HG03432 (cell line): ENCODE results near the gene TSPO.

Experiments
- ATAC-seq: cut with Tn5 transposase; IDR thresholded peaks from one replicate; pipeline ENCODE4 v1.9.1; 2021; ENCODE audit warnings: mild to moderate bottlenecking, moderate library complexity; ENCODE audit not compliant: unreplicated experiment

Gene TSPO

DNA sequence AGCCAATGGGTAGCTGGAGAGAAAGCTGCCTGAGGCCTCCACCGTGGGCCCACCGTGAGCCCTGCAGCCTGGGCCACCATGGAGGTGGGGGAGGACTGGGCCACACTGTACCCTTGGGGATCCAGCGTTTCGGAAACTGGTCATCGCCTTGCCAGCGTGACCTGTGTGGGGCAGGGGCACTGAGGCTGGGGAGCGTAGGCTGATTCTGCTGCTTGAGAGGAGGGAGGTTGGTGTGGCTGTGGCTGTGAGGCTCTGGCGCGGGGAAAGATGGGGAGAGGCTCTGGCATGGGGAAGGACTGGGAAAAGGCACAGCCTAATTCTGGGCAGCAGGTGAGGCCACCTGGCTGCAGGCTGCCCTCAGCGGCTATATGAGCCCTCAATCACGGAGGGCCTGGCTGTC lies 48.2 kb downstream of the TSPO start:
- no peak for ATAC-seq

DNA sequence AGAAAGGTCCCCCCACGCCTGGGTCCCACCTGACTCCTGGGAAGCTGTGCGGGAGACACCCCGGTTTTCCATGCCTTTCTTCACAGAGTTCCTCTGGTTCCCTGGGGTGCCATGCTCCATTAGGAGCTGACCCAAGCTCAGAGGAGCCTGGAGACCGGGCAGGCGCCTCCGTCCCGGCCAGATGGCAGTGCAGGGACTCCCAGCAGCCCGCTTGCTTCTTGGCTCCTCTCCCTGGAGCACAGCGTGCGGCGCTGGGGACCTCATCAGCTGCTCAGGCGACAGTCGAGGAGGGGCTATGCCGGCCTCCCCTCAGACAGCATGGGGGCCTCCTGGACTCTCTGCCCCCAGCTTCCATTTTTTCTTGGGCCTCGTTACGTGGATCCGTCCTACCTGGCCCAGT lies 48.7 kb downstream of the TSPO start:
- no peak for ATAC-seq

DNA sequence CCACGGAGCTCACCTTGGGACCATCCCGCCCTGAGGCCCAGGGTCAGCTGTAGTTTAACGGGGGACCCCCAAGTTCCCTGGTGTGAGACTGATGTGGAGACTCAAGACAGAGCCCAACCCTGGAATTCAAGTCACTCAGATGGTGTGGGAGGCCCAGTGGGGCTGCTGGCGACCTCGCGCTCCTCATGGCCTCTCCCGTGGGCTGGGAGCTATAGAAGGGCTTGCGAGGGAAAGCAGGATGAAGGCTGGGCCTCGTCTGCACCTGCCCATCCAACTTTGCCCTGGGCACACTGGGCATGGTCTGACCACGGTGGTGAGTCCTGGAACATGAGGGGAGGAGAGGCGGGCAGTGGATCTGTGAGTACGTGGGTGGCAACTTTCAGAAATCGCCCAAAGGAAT lies 49.2 kb downstream of the TSPO start:
- no peak for ATAC-seq

DNA sequence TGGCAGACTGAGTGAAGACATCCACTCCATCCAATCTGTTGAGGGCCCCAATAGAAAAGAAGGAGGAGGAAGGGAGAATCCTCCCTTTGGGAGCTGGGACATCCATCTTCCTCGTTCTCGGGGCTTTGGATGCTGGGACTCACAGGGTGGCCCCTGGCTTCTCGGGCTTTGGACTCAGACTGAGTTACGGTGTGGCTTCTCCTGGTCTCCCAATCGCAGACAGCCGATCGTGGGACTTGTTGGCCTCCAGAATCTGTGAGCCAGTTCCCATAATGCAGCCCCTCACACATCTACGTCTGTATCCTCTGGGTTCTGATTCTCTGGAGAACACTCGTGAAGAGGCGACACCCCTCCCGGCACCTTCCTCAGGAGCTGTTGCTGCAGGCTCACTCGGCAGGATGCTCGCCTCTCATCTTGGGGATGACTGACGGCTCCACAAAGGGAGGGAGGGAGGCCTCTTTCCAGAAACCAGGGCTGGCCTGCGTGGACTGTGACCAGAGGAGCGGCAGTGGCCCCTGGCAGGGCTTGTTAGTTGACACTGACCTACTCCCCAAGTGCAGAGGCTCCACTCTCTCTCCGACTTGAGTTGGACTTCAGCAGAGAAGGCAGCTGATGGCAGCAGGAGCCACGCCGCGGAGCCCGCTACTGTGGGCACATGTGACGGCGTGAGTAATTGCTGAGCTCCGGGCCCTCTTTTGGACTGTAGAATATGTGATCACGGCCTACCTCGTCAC lies 50.3 kb downstream of the TSPO start:
- ATAC-seq, result no peak

DNA sequence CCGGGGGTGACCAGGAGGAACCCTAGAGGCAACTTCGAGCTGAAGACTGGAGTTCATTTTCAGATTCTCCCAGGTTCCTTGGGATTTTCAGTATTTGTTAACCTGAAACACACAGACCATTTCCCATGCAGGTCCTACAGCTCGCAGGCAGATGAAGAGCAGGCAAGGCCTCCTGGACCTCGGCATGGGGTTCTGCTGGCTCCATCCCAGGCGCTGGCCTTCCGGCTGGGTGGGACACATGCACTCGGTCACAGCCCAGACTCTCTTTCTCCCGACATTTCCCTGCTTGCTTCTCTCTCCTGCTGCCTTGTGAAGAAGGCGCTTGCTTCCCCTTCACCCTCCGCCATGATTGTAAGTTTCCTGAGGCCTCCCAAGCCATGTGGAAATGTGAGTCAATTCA lies 51.0 kb downstream of the TSPO start:
- ATAC-seq, result no peak

DNA sequence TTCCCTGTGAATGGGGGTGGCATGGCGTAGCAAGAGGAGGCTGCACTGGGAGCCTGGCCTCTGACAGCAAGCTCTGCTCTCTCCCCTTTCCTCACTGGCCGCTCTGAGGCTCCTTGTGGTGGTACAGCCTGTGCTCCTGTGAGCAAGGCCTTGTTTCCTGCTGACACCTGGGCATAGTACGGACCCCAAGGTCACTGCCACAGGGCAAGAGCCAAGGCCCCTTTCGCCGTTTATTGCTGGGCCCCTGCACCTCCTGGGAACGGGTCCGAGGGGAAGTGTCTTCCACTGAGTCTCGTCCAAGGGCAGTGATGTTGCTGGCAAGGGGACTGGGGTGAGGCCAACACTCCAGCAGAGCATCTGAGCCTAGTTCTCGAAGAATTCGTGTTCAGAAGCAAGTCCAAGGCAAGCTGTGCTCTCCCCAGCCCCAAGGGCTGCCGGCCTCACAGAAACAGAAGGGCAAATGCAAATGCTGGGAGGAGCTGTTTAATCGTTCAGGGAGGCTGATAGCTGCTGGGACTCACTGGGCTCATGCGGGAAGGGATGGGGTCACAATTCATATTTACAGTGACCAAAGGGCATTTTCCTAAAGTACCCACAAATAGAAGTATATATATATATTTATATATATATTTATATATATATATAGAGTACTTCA lies 51.5 kb downstream of the TSPO start:
- no peak for ATAC-seq

DNA sequence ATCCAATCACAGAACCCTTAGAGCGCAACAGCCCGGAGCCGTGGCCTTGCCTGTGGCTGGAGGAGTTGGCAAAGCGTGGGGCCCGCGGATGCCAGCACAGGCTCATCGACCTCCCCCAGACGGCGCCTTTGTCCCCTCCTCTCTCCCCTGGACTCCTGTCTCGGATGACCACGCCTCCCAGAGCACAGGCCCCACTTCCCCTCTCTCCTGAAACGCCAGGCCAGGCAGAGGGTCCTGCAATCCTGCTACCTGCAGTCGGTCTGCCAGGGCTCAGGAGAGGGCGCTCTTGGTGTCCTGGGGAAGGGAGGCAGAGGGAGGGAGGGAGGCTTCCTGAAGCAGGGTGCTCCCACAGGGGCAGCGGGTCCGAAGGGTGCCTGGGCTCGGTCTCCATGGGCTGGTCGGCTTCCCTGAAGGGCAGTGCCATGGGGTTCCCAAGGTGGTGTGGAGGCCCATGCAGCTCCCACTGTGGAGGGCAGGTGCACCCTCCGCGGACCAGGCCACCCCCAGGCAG lies 52.2 kb downstream of the TSPO start:
- no peak for ATAC-seq

DNA sequence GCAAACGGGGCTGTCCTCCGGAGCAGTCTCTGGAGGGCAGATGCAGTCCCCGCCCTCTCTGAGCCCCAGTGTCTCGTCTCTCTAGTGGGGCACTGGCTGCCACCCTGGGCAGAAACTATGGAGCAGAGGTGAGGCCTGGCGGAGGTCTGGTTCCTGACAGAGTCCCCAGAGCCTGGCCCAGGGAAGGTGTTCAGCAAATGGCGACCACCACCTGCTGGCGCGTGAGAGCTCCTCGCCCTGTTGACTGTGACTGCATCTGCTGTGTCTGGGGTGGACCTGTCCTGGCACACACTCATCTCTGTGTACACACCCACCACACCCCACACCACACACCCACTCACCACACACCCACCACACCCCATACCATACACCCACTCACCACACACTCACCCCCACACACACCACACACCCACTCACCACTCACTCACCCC lies 53.9 kb downstream of the TSPO start:
- ATAC-seq, result no peak

DNA sequence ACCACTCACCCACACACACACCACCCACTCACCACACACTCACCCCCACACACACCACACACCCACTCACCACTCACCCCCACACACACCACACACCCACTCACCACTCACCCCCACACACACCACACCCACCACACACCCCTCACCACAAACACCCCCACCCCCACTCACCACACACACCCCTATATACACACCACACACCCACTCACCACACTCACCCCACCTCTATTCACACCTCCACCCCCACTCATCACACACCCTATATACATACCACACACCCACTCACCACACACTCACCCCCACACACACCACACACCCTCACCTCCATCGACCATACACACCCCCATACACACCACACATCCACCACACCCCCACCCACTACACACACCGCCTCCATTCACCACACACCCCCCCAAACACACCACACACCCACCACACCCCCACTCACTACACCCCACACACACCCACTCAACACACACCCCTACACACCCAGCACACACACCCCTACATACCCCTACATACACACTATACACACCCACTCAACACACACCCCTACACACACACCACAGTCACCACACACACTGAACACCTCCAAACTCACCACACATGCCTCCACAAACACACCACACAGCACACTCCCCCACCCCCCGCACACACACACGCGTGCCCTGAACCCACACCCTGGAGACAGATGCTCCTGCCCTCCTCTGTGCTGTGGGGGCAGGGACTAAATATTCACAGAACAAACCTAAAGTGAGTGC lies 54.6 kb downstream of the TSPO start:
- no peak for ATAC-seq

DNA sequence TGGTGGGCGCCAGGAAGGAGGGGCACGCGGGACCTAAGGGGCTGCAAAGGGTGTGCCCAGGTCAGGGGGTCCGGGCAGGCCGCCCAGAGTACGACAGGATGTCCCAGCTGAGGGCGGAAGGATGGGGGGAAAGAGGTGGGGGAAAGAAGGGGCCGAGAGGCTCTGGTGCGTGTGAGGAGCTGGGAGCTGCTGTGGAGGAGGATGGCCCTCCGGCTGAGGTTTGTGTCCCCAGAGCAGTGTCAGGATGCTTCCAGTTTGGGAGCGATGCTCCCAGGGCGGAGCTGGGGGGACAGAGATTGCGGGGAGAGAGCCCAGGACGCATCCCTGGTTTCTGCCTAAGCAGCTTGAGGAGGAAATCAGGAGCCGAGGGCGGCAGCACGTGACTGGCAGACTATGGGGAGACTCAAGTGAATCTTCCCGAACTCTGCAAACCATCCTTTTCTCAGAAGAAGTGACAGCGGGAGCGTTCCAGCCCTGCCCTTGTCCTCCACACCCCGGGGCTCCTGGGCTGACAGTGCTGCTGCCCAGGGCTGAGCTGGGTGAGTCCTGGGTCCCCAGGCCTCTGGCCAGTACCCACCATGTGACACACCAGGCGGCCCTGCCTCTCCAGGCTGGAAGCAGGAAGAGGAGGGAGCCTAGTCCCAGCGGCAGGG lies 55.3 kb downstream of the TSPO start:
- ATAC-seq, result no peak

DNA sequence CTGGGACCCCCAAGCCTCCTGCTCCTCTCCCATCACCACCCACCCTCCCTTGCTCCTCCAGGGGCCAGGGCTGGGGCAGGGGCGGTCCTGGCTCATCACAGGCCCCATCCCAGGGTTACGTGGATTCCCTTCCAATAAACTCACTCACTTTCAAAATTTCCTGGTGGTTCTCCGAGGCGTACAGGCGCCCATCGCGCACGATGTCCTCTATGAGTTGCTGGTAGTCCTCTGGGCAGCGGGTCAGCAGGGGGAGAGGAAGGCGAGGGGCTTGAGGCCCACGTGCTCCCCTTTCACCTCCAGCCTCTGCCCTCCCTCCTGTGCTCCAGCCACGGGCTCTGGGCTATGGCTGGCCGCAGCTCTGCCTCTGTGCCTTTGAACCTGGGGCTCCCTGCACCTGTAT lies 56.0 kb downstream of the TSPO start:
- ATAC-seq, result no peak

DNA sequence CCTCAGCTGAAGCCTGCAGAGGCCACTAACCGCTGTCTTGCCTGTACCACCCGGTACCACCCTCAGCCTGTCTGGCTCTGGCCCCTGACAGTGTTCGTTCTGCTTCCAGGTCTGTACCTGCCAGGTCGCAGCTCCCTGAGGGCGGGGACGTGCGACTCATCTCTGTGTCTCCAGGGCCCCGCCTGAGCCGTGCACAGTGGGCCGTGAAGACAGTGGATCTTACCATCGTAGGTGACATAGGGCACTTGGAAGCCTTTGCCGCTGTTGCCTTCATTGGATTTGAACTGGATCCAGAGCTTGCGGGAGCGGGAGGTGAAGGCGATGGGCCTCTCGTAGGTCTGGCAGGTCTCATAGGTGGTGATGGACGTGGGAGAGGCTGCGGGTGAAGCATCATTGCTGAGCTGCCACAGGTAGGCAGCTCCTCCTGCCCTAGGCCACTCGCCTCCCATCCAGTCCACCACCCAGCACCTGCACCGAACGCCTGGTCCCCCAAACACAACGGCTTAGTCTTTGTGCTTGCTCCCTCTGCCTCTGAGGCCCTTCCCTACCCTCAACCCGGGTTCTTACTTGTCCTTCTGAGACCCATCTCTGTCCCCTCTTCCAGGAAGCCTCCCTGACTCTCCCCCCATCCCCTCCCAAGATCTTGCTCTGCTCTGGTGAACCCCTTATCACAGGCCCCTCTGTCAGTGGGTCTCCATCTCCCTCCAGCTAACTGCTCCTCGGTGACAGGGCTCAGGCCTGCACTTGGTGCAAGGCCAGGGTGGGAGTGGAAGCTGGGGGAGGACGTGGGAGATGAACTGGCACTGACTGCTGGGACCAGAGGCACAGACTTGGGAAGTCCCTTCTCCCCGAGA lies 56.7 kb downstream of the TSPO start:
- ATAC-seq, result no peak

DNA sequence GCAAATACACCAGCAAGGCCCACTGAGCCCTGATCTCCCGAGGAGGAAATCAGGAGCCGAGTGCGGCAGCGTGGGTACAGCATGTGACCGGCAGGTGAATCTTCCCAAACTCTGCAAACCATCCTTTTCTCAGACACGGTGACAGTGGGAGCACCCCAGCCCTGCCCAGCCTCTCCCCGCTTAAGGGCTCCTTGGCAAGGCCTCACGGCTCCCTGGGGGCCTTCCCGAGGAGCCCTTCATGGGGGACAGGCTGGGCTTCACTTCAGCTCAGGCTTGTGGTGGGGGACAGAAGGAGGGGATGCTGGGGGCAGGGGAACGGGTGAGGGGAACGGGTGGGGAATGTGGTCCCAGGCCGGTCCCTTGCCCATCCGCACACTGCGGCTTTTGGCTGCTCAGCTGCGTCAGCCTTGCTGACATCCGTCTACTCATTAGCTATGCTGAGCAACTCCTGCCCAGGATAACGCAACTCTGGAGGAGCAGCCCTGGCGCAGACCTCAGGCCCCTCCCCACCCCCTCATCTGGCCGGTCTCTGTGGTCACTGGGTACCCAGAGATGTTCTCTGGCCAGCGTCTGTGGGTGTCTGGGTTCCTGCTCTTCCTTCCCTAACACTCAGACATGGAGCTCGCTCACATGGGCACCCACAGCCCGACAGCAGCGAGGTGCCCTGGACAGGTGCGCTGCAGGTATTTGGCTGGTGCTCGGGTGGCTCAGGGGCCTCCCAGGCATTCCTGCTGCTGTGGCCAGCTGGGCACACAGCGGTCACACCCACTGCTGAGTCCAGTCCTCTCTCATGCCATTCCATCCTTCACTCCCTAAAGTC lies 57.6 kb downstream of the TSPO start:
- no peak for ATAC-seq

DNA sequence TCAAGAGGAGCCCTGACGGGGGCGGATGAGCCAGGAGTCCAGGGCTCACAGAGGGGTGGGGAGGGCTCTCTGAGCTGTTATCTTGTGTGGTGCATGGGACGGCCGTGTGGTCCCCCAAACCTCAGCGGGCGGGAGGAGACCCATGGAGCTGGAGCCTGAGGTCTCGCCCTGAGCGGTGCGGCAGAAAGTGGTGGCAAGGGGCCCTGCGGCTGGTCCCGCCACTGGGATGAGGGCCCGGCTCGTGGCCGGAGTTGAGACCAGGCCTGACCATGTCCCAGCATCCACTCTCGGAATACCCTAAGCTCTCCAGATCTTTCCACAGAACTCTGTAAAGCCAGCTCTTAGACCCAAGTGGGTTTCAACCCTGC lies 58.1 kb downstream of the TSPO start:
- no peak for ATAC-seq

DNA sequence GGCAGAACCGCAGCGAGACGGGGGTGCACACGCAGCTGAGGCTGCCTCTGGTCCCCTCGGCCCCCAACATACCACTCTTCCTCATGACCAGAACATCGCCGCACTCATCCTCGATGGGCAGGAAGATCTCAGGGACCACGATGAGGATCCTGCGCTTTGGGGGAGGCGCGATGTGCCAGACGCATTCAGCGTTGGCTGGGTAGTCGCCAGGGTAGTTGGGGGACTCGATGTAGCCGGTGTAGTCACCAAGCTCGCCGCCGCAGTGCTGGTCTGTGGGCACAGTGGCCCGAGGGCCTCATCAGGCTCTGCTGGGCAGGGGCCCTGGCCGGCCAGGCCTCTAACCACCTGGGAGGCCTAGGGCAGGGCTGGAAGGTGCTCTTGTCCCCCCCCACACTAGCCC lies 58.6 kb downstream of the TSPO start:
- no peak for ATAC-seq

DNA sequence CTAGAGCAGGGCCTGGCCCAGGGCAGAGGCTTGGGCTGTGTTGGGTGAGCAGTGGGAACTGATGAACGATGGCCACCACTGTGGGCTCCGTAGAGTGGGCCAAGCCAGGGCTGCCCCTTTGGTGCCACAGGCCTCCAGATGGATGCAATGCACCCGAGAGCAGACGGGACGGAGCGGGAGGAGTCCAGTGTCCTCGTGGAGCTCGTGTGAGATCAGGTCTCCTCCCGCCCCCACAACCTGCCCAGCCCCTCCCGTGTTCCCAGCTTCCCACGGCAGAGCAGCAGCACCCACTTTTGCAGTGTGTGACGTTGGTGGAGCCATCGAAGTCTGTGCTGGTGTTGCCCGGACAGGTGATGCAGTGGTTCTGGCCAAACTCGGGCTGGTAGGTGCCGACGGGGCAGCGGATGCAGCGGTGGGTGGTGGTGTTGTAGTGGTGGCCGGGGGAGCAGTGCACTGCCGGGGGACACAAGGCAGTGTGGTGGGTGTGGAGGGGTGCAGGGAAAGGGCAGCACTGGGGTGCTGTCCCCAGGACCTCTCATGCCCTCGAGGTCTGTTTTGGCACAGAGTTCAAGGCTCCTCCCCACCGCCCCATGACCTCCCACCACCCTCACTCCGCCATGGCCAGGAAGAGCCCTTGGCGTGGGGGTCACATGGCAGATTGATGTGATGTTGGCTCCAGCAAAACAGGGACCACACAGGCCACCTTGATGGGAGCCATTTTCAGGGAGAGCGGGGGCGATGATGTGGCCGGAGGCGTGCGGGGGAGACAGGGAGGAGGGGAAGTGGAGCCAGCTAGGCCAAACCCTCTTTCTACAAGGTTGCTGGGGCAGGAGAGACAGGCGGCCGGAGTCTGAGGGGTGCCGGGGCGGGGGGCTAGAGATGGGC lies 59.5 kb downstream of the TSPO start:
- ATAC-seq, result no peak

DNA sequence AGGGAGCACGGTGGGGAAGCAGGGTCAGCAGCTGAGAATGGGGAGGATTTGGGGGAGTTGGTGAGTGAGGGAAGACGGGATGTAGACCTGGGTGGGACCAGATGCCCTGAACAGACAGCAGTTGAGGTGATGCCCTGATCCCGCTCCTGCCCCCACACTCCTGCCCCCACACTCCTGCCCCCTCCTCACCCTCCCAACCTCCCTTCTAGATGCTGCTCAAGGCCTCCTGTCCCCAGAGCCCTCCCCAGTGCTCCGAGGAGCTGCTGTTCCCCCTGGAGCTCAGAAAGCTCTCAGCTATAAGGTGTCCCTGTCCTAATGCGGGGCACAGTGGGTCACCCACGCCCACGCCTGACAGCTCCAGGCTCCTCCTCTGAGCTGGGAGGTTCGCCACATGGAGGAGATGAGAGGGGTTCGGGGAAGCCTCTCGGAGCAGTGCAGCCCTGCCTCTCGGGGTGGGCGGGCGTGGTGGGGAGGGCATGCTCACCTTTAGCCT lies 60.6 kb downstream of the TSPO start:
- ATAC-seq, result no peak

DNA sequence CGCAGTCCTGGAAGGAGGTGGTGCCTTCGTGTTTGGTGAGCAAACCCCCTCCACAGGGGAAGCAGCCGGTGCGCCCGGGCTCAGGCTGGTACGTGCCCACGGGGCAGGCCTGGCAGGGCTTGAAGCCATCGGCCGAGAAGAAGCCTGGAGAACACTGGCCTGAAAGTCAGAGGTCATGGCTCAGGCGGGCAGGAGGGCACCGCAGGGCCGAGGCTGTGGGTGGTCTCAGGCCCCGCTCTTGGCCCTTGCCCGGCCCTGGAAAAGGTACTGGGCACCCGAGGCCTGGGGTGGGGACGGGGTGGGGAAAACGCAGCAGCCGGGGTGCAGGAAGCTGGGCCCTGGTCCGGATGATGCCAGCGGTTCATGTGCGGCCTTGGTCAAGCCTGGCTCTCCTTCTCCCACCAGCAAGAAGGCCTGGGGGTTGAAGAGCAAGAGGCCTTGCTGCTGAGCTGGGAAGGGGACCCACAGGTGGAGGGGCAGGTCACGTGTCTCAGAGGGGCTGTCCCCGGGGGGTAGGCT lies 61.1 kb downstream of the TSPO start:
- ATAC-seq, result no peak
